GM04504 (cell line): Measurements from ENCODE around the gene SARS2.

Source experiments
- DNase-seq: peaks from one replicate; pipeline ENCODE4 v3.0.0-alpha.2; 2012; ENCODE audit warnings: low read depth

The SARS2 gene

GRCh38 chr19:38915329-38916321 lies 14.9 kb downstream of the SARS2 start:
- no peak for DNase-seq

GRCh38 chr19:38913958-38914357 lies 16.6 kb downstream of the SARS2 start:
- DNase-seq: no peak

- DNase-seq: no peak
Measured at GRCh38 chr19:38912600-38913514, 17.7 kb downstream of the SARS2 start.

GRCh38 chr19:38911388-38912001 lies 19.1 kb downstream of the SARS2 start:
- DNase-seq: no peak

GRCh38 chr19:38910488-38910887 lies 20.1 kb downstream of the SARS2 start:
- DNase-seq: no peak

GRCh38 chr19:38908911-38909310 lies 21.7 kb downstream of the SARS2 start:
- DNase-seq: no peak

- no peak for DNase-seq
Measured at GRCh38 chr19:38907670-38908069, 22.9 kb downstream of the SARS2 start.

GRCh38 chr19:38907227-38907626 lies 23.3 kb downstream of the SARS2 start:
- DNase-seq: no peak

GRCh38 chr19:38905620-38906019 lies 24.9 kb downstream of the SARS2 start:
- no peak for DNase-seq

GRCh38 chr19:38904581-38905539 lies 25.7 kb downstream of the SARS2 start:
- no peak for DNase-seq

- DNase-seq: no peak
Measured at GRCh38 chr19:38901683-38902082, 28.9 kb downstream of the SARS2 start.

- no peak for DNase-seq
Measured at GRCh38 chr19:38900743-38901190, 29.8 kb downstream of the SARS2 start.

- DNase-seq: no peak
Measured at GRCh38 chr19:38900202-38900629, 30.3 kb downstream of the SARS2 start.

GRCh38 chr19:38899447-38900201 lies 30.9 kb downstream of the SARS2 start, which contains the start of the genes NFKBIB and SIRT2:
Gene NFKBIB, plus strand, starts transcription at chr19:38899969. Its CDS starts 64 bp downstream, at chr19:38900033.
Gene SIRT2, minus strand, starts transcription at chr19:38899618. Its CDS starts 97 bp downstream, at chr19:38899521.
- peak; percentile 100 for DNase-seq

- DNase-seq: no peak
Measured at GRCh38 chr19:38898788-38899446, 31.6 kb downstream of the SARS2 start.

- DNase-seq: no peak
Measured at GRCh38 chr19:38894968-38895367, 35.6 kb downstream of the SARS2 start.

GRCh38 chr19:38893341-38893771 lies 37.2 kb downstream of the SARS2 start:
- no peak for DNase-seq

- DNase-seq: no peak
Measured at GRCh38 chr19:38892841-38893240, 37.7 kb downstream of the SARS2 start.

- no peak for DNase-seq
Measured at GRCh38 chr19:38891771-38892170, 38.8 kb downstream of the SARS2 start.
